SK-N-SH treated with all-trans-retinoic acid at 6 μM for 48 hours (cell line): ENCODE results near the gene KBTBD3.

Source experiments
- ATAC-seq: fragments of 200-7000 bp; cut with Tn5 transposase; 3 replicates; pipeline ENCODE4 v1.9.1; 2020; ENCODE audit warnings: mild to moderate bottlenecking, moderate library complexity
- CSDC2 ChIP-seq: fragments of 250-450 bp; sonication (Bioruptor Pico); IDR thresholded peaks from 2 replicates; pipeline ENCODE4 v1.5.0; 2020; ENCODE audit warnings: mild to moderate bottlenecking, moderate library complexity
- ESRRG ChIP-seq: fragments of 250-450 bp; sonication (Bioruptor Pico); IDR thresholded peaks from 2 replicates; pipeline ENCODE4 v1.6.1; 2021; ENCODE audit warnings: mild to moderate bottlenecking
- GLIS3 ChIP-seq: fragments of 250-450 bp; sonication (Bioruptor Pico); IDR thresholded peaks from 2 replicates; pipeline ENCODE4 v1.5.0; 2020; ENCODE audit warnings: mild to moderate bottlenecking, moderate library complexity
- ISL1 ChIP-seq: fragments of 250-450 bp; sonication (Bioruptor Pico); IDR thresholded peaks from 2 replicates; pipeline ENCODE4 v2.1.2; 2022; ENCODE audit warnings: mild to moderate bottlenecking, moderate library complexity
- PPARA ChIP-seq: fragments of 250-450 bp; sonication (Bioruptor Pico); IDR thresholded peaks from 2 replicates; pipeline ENCODE4 v1.5.0; 2020; ENCODE audit warnings: mild to moderate bottlenecking, borderline replicate concordance
- RARB ChIP-seq: fragments of 250-450 bp; sonication (Bioruptor Pico); IDR thresholded peaks from 2 replicates; pipeline ENCODE4 v1.8.0; 2021; ENCODE audit warnings: mild to moderate bottlenecking, moderate library complexity
- TCF4 ChIP-seq: fragments of 250-450 bp; sonication (Bioruptor Pico); IDR thresholded peaks from 2 replicates; pipeline ENCODE4 v1.8.0; 2021; ENCODE audit warnings: mild to moderate bottlenecking, moderate library complexity, borderline replicate concordance
- TOX ChIP-seq: fragments of 250-450 bp; sonication (Bioruptor Pico); IDR thresholded peaks from 2 replicates; pipeline ENCODE4 v1.8.0; 2021; ENCODE audit warnings: mild to moderate bottlenecking, moderate library complexity, borderline replicate concordance
- ZC3H10 ChIP-seq: fragments of 250-450 bp; sonication (Bioruptor Pico); IDR thresholded peaks from 2 replicates; pipeline ENCODE4 v1.5.1; 2021; ENCODE audit warnings: mild to moderate bottlenecking, moderate library complexity
- ZFP30 ChIP-seq: fragments of 450-650 bp; formaldehyde crosslinking; IDR thresholded peaks from 2 replicates; pipeline ENCODE4 v1.5.0; 2022; ENCODE audit warnings: mild to moderate bottlenecking, moderate library complexity
- ZNF70 ChIP-seq: fragments of 450-650 bp; formaldehyde crosslinking; IDR thresholded peaks from 2 replicates; pipeline ENCODE4 v1.5.0; 2020; ENCODE audit warnings: mild to moderate bottlenecking, moderate library complexity
- ZNF8 ChIP-seq: fragments of 450-650 bp; formaldehyde crosslinking; IDR thresholded peaks from 2 replicates; pipeline ENCODE4 v1.5.0; 2020; ENCODE audit warnings: mild to moderate bottlenecking, moderate library complexity
- TF ChIP-seq, protein P1 (sequence below): fragments of 250-450 bp; sonication (Bioruptor Pico); IDR thresholded peaks from 2 replicates; pipeline ENCODE4 v1.5.1; 2020; ENCODE audit warnings: low read depth, mild to moderate bottlenecking, moderate library complexity
- TF ChIP-seq, protein P2 (sequence below): fragments of 250-450 bp; sonication (Bioruptor Pico); IDR thresholded peaks from 2 replicates; pipeline ENCODE4 v1.5.0; 2020; ENCODE audit warnings: mild to moderate bottlenecking, moderate library complexity
- TF ChIP-seq, protein P3 (sequence below): fragments of 250-450 bp; sonication (Bioruptor Pico); IDR thresholded peaks from 2 replicates; pipeline ENCODE4 v1.8.0; 2020; ENCODE audit warnings: mild to moderate bottlenecking, moderate library complexity, borderline replicate concordance
- TF ChIP-seq, protein P4 (sequence below): fragments of 250-450 bp; sonication (Bioruptor Pico); IDR thresholded peaks from 2 replicates; pipeline ENCODE4 v1.8.0; 2021; ENCODE audit warnings: low read depth, mild to moderate bottlenecking, moderate library complexity, borderline replicate concordance
- TF ChIP-seq, protein P5 (sequence below): fragments of 250-450 bp; sonication (Bioruptor Pico); IDR thresholded peaks from 2 replicates; pipeline ENCODE4 v1.5.1; 2021; ENCODE audit warnings: mild to moderate bottlenecking, moderate library complexity

Gene KBTBD3

DNA sequence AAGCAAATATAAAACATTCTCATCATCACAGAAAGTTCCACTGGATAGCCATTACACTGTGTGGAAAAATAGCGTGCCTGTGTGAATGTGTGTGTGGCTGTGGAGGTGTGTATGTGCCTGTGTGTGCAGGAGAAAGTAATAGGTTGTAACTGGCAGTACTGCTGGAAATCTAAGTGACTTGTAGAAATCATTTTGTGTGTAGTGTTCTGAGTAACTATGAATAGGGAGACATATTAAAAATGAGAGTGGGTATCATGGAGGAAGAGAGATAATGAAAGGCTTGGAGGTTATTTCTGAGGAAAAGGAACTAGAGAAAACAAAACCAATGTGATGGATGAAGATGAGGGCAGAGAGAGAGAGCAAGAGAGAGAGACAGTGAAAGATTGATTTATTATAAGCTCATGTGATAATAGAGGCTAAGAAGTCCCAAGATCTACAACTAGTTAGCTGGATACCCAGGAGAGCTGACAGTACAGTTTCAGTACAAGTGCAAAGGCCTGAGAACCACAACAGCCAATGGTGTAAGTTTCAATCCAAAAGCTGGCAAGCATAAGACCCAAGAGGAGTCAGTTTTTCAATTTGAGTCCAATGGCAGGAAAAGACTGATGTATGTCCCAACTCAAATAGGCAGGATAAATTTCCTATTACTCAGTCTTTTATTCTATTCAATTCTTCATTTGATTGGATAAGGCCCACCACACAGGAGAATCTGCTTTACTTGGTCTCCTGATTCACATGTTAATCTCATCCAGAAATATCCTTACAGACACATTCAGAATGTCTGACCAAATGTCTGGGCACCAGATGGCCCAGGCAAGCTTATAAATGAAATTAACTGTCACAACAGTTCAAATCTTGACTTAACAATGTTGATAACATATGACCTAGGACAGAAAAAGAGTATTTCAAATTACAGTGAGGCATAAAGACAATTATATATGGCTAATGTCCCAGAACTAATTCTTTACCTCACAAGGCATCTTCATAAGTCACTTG, 14.9 kb downstream of the KBTBD3 start:
- 0 out of 2 replicates have a peak, but pooled peaks have one; percentile 15 for TF ChIP-seq ZNF8 (CRISPR knock-in tag)
- TF ChIP-seq, protein P1, sequence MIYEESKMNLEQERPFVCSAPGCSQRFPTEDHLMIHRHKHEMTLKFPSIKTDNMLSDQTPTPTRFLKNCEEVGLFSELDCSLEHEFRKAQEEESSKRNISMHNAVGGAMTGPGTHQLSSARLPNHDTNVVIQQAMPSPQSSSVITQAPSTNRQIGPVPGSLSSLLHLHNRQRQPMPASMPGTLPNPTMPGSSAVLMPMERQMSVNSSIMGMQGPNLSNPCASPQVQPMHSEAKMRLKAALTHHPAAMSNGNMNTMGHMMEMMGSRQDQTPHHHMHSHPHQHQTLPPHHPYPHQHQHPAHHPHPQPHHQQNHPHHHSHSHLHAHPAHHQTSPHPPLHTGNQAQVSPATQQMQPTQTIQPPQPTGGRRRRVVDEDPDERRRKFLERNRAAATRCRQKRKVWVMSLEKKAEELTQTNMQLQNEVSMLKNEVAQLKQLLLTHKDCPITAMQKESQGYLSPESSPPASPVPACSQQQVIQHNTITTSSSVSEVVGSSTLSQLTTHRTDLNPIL (CRISPR knock-in tag): no peak
- TF ChIP-seq, protein P2, sequence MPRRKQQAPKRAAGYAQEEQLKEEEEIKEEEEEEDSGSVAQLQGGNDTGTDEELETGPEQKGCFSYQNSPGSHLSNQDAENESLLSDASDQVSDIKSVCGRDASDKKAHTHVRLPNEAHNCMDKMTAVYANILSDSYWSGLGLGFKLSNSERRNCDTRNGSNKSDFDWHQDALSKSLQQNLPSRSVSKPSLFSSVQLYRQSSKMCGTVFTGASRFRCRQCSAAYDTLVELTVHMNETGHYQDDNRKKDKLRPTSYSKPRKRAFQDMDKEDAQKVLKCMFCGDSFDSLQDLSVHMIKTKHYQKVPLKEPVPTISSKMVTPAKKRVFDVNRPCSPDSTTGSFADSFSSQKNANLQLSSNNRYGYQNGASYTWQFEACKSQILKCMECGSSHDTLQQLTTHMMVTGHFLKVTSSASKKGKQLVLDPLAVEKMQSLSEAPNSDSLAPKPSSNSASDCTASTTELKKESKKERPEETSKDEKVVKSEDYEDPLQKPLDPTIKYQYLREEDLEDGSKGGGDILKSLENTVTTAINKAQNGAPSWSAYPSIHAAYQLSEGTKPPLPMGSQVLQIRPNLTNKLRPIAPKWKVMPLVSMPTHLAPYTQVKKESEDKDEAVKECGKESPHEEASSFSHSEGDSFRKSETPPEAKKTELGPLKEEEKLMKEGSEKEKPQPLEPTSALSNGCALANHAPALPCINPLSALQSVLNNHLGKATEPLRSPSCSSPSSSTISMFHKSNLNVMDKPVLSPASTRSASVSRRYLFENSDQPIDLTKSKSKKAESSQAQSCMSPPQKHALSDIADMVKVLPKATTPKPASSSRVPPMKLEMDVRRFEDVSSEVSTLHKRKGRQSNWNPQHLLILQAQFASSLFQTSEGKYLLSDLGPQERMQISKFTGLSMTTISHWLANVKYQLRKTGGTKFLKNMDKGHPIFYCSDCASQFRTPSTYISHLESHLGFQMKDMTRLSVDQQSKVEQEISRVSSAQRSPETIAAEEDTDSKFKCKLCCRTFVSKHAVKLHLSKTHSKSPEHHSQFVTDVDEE: peak; percentile 62; the same call in 1 of the 2 replicates
- TF ChIP-seq TCF4 (CRISPR knock-in tag): peak; percentile 94
- TF ChIP-seq ISL1 (CRISPR knock-in tag): peak; percentile 74
- no peak for TF ChIP-seq CSDC2 (CRISPR knock-in tag)
- ATAC-seq: peak; percentile 83

DNA sequence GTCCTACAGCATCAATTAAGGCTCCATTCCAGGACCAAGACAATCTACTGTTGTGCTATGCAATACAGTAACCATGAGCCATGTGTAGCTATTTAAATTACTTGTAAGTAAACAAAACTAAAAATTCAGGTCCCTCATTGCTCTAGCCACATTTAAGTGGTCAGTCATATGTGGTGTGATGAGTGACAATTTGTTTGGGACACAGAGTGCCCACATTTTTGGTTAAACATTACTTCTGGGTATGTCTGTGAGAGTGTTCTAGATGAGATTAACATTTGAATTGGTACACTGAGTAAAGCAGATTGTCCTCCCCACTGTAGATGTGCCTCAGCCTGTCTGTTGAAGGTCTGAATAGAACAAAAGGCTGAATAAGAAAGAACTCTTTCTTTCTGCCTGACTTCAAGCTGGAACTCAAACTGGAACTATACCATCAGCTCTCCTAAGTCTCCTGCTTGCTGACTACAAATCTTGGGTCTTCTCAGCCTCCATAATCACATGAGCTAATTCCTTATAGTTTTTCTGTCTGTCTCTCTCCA, 15.8 kb downstream of the KBTBD3 start:
- TF ChIP-seq ZNF70 (CRISPR knock-in tag) (no peak), ZNF8 (CRISPR knock-in tag) (no peak), ISL1 (CRISPR knock-in tag) (no peak), ESRRG (CRISPR knock-in tag) (no peak), TCF4 (CRISPR knock-in tag) (no peak), ZFP30 (CRISPR knock-in tag) (no peak), GLIS3 (CRISPR knock-in tag) (no peak), TOX (CRISPR knock-in tag) (no peak), RARB (CRISPR knock-in tag) (no peak), ZC3H10 (CRISPR knock-in tag) (no peak), PPARA (CRISPR knock-in tag) (no peak)
- TF ChIP-seq, protein P3, sequence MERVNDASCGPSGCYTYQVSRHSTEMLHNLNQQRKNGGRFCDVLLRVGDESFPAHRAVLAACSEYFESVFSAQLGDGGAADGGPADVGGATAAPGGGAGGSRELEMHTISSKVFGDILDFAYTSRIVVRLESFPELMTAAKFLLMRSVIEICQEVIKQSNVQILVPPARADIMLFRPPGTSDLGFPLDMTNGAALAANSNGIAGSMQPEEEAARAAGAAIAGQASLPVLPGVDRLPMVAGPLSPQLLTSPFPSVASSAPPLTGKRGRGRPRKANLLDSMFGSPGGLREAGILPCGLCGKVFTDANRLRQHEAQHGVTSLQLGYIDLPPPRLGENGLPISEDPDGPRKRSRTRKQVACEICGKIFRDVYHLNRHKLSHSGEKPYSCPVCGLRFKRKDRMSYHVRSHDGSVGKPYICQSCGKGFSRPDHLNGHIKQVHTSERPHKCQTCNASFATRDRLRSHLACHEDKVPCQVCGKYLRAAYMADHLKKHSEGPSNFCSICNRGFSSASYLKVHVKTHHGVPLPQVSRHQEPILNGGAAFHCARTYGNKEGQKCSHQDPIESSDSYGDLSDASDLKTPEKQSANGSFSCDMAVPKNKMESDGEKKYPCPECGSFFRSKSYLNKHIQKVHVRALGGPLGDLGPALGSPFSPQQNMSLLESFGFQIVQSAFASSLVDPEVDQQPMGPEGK: no peak
- TF ChIP-seq, protein P4, sequence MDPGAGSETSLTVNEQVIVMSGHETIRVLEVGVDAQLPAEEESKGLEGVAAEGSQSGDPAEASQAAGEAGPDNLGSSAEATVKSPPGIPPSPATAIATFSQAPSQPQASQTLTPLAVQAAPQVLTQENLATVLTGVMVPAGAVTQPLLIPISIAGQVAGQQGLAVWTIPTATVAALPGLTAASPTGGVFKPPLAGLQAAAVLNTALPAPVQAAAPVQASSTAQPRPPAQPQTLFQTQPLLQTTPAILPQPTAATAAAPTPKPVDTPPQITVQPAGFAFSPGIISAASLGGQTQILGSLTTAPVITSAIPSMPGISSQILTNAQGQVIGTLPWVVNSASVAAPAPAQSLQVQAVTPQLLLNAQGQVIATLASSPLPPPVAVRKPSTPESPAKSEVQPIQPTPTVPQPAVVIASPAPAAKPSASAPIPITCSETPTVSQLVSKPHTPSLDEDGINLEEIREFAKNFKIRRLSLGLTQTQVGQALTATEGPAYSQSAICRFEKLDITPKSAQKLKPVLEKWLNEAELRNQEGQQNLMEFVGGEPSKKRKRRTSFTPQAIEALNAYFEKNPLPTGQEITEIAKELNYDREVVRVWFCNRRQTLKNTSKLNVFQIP: no peak
- TF ChIP-seq, protein P2: no peak
- TF ChIP-seq, protein P1 (CRISPR knock-in tag): no peak
- TF ChIP-seq, protein P5, sequence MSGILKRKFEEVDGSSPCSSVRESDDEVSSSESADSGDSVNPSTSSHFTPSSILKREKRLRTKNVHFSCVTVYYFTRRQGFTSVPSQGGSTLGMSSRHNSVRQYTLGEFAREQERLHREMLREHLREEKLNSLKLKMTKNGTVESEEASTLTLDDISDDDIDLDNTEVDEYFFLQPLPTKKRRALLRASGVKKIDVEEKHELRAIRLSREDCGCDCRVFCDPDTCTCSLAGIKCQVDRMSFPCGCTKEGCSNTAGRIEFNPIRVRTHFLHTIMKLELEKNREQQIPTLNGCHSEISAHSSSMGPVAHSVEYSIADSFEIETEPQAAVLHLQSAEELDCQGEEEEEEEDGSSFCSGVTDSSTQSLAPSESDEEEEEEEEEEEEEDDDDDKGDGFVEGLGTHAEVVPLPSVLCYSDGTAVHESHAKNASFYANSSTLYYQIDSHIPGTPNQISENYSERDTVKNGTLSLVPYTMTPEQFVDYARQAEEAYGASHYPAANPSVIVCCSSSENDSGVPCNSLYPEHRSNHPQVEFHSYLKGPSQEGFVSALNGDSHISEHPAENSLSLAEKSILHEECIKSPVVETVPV: no peak
- ATAC-seq: no peak
